ENCODE data around the gene ASB18.

DNA sequence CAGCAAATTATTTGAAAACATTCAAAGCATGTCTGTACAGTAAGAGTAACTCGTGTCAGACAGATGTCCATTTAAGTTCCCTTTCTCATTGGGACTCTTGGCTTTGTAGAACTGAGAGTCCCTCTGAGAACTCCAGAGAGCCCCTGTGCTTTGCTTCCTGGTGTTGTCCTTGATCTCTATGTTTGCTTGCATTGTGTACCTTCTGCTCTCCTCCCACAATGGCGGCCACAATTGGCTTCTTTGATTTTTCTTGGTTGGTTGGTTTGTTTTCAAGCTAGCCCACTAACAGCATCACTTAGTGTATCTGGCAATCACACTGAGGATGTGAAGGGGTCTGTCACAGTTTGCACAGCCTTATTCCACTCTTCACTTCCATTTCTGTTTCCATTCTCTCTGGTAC lies 15.1 kb downstream of the ASB18 start:
- TF ChIP-seq SMC3 (IDR thresholded peaks at IDR 0.05; ENCODE audit: low read depth, low read length) (no peak), CHD1 (IDR thresholded peaks at IDR 0.05; ENCODE audit: low read depth, low read length) (no peak), RCOR1 (IDR thresholded peaks at IDR 0.05; ENCODE audit: insufficient replicate concordance, low read length) (no peak), POLR2A (IDR thresholded peaks at IDR 0.05; ENCODE audit: low read depth, low read length) (no peak), RAD21 (IDR thresholded peaks at IDR 0.05; ENCODE audit: low read length) (no peak), CEBPB (IDR thresholded peaks at IDR 0.05; ENCODE audit: low read depth, low read length) (no peak), NFE2L2 (IDR thresholded peaks at IDR 0.05; ENCODE audit: low read depth, low read length) (no peak), RFX5 (IDR thresholded peaks at IDR 0.05; ENCODE audit: low read depth, low read length) (no peak), MAFK (IDR thresholded peaks at IDR 0.05; ENCODE audit: low read depth, low read length) (no peak)
- TF ChIP-seq, protein P1, sequence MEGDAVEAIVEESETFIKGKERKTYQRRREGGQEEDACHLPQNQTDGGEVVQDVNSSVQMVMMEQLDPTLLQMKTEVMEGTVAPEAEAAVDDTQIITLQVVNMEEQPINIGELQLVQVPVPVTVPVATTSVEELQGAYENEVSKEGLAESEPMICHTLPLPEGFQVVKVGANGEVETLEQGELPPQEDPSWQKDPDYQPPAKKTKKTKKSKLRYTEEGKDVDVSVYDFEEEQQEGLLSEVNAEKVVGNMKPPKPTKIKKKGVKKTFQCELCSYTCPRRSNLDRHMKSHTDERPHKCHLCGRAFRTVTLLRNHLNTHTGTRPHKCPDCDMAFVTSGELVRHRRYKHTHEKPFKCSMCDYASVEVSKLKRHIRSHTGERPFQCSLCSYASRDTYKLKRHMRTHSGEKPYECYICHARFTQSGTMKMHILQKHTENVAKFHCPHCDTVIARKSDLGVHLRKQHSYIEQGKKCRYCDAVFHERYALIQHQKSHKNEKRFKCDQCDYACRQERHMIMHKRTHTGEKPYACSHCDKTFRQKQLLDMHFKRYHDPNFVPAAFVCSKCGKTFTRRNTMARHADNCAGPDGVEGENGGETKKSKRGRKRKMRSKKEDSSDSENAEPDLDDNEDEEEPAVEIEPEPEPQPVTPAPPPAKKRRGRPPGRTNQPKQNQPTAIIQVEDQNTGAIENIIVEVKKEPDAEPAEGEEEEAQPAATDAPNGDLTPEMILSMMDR (conservative IDR thresholded peaks at IDR 0.05; ENCODE audit: low read depth, low read length) = no peak
- TF ChIP-seq, protein P2, sequence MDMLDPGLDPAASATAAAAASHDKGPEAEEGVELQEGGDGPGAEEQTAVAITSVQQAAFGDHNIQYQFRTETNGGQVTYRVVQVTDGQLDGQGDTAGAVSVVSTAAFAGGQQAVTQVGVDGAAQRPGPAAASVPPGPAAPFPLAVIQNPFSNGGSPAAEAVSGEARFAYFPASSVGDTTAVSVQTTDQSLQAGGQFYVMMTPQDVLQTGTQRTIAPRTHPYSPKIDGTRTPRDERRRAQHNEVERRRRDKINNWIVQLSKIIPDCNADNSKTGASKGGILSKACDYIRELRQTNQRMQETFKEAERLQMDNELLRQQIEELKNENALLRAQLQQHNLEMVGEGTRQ (IDR thresholded peaks at IDR 0.05; ENCODE audit: low read depth, low read length) = no peak
- TF ChIP-seq, protein P3, sequence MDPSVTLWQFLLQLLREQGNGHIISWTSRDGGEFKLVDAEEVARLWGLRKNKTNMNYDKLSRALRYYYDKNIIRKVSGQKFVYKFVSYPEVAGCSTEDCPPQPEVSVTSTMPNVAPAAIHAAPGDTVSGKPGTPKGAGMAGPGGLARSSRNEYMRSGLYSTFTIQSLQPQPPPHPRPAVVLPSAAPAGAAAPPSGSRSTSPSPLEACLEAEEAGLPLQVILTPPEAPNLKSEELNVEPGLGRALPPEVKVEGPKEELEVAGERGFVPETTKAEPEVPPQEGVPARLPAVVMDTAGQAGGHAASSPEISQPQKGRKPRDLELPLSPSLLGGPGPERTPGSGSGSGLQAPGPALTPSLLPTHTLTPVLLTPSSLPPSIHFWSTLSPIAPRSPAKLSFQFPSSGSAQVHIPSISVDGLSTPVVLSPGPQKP (IDR thresholded peaks at IDR 0.05; ENCODE audit: borderline replicate concordance, low read depth, low read length) = no peak
